Activated T-cell treated with anti-CD3 and anti-CD28 coated beads for 24 hours (primary cell): ENCODE results near the gene PDE2A.

Experiments used
- DNase-seq: peaks from one replicate; pipeline ENCODE4 v3.0.0-alpha.2; 2020; ENCODE audit warnings: low read depth

Gene PDE2A

DNA sequence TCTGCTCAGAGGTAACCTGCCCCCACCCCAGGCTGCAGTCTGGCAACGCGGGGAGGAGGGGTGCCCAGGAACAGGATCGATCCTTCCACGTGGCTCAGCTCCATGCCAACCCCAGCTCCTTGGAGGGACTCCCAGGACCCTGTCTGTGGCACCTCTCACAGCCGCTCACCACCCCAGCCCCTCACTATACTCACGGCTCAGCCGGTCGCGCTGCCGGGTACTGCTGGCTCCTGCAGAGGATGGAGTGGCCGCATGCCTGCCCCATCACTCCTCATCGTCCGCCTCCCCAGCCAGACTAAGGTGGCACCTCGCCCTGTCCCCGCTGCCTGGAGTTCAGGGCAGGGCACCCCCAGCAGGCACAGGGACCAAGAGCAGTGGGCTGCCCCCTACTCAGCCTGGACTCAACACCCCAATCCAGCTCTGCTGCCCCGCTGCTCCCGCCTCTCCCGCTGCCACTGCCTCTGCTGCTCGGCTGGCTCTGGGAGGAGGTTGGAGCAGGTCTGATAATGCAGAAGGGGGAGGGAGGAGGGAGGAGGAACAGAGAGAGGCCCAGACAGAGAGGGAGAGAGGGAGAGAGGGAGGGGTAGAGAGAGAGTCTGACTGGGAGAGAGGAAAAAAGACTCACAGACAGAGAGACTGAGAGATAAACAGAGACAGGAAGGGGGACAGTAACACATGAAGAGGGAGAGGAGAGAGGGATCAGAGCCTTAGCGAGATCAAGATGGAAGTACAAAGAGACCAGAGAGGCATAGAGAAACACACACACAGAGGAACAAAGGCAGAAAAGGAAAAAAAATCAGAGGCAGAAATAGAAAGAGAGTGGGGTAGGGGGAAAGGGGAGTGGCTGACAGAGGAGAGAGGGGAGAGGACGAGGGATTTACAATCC, at the start of gene PDE2A:
TSS of gene PDE2A (minus strand) at position 480 of the 886 bp plus-strand sequence. CDS start at position 265, 215 bp downstream.
- DNase-seq: no peak

- DNase-seq: no peak
These were observed 49.3 kb upstream of the PDE2A start for GRCh38 chr11:72723508-72723907.

DNA sequence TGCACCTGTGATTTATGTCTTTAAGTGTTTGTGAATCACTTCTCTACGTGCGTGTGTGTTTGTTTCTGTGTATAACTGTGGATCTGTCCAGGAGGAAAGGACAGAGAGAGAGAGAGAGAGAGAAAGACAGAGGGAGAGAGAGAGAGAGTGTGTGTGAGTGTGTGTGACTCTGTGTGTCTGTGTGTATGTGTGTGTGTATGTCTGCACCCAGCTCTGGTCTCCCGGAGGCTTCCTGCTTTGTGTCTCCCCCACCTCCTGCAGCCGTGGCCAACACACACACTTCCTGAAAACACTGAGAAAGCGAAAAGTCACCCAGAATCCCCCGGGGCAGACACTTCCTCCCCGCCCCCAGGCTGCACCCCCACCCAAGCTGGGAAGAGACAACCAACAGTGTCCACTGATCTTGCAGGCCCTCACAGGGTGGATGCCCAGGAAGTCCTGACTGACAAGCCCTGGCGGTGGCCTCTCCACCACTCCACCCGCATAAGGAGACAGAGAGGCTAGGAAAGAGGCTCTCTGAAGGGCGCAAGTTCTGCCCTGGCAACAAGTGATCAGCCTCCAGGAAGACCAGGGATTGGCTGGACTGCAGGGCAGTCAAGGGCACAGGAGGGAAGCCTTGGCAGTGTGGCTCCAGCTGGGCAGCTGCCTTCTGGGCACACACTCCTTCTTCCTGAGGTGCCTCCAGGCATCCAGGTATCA, 48.0 kb upstream of the PDE2A start:
- peak; percentile 75 for DNase-seq

- DNase-seq: no peak
These were observed 47.4 kb upstream of the PDE2A start for GRCh38 chr11:72721689-72722049.

DNA sequence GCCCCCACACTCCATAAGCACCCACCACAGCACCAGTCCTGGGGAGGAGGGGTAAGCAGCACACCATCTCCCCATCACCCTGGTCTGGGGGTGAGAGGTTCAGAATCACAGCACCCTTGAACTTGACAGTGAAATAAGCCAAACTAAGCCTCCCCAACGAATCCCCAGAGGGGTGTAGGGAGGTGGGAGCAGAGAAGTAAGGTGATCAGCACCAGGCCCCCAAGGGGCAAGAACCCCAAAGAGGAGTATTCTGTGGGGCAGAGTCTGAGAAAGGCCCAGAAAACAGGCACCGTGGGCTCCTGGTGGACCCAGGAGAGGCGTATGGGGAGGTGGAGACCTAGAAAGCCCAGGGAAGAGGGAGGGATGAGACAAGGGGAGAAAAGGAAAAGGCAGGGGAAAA, 47.1 kb upstream of the PDE2A start:
- no peak for DNase-seq

DNA sequence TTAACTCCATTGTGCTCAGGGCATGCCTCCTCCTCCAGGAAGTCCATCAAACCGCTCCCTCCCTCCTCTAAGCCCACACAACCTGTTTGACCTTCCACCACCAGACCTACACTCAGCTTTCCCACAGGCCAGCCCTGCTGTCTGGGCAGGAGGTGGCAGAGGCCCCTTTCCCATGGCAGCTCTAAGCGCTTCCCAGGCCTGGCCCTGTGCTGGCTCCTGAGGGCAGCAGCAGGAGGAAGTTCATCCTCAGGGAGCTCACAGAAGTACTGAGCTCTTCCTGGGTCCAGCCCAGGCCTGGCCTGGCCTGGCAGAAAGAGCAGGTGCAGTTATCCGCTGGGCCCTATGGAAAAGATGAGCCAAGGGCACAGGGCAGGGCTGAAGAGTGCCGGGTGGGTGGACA, 46.6 kb upstream of the PDE2A start:
- DNase-seq: no peak

GRCh38 chr11:72720047-72720446, 45.8 kb upstream of the PDE2A start:
- DNase-seq: no peak

DNA sequence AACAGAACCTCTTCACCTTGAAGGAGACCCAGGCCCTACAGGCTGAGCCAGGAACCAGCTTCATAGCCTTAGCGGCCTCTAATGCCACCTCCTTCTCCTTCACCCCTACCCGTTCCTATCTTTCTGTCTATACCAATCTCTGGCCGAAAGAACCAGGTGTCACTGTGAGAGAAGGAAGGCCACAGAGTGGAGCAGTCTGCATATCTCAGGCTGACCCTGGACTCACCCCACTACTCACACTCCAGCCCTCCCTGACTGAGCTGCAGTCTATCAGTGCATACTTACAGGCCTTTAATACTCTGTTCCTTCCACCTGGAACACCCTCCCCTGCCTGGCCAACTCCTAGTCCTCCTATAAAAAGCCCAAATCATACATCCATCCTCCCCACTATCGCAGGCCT, 45.3 kb upstream of the PDE2A start:
- DNase-seq: no peak

- no peak for DNase-seq
These were observed 44.9 kb upstream of the PDE2A start for GRCh38 chr11:72719144-72719543.

DNA sequence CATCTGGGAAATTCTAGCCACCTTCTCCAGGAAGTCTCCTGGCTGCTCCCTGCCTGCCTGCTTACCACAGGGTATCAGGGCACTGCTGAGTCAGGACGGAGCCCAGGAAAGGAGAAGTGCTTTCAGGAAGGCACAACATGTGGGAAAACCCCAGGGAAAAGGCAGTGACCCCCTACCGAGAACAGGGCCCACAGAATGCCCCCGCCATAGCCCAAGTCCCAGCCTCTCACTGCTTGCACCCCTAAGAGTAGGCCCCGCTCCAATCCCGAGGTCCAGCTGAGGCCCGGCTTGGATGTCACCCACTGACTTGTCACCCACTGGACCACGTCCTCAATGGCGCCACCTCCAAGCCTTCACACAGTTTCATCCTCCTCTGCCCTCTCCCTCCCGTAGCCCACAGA, 43.9 kb upstream of the PDE2A start:
- DNase-seq: no peak

DNA sequence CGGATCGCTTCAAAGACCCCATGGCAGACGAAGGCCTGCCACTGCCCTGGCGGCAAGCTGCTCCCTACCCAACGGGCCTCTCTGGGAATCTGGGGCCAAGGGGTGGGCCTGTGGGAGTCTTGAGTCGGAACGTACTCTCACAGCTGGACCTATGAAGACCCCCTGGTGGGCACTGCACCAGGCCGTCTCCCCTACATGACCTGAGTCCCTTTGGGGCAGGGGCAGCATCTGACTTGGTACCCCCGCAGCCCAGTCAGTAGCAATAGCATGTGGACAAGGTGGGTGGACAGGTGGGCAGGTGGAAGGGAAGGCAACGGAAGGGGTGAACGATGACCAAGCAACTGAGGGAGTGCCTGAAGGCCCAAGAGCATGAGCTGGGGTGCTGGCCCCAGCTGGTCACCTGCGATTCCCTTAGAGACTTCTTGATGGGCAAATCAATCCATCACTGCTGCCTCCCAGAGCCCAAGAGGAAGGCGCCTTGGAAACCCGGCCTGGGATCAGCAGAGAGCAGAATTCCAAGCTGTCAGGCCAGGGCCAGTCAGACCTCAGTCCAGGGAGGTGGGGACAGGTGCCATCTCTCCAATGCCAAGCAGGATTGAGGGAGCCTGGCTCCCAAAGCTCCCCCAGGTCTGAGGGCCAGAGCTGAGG, 42.7 kb upstream of the PDE2A start:
- DNase-seq: no peak

GRCh38 chr11:72716290-72716689, 42.1 kb upstream of the PDE2A start:
- no peak for DNase-seq

DNA sequence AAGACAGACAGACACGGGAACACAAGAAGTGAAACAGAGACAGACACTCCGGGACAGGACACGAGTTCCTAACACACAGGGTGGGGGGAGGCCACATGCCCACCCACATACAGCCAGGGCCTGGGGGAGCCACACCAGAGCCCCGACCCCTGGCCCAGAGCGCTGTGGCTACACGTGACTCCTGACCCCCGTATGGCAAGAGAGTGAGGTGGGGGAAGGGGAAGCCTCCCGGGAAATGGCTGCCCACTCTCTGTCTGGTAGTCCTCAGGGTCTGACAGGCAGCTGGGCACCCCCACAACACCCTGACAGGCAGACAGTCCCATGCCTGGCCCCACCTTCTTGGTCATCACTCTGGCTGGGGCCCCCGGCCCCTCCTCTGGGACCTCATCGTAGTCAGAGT, 38.6 kb upstream of the PDE2A start:
- no peak for DNase-seq

- DNase-seq: no peak
These were observed 38.0 kb upstream of the PDE2A start for GRCh38 chr11:72712168-72712751.

GRCh38 chr11:72711141-72711540, 36.9 kb upstream of the PDE2A start:
- no peak for DNase-seq

- no peak for DNase-seq
These were observed 36.1 kb upstream of the PDE2A start for GRCh38 chr11:72710278-72710677.

GRCh38 chr11:72709478-72710238, 35.4 kb upstream of the PDE2A start:
- DNase-seq: no peak

- no peak for DNase-seq
These were observed 32.8 kb upstream of the PDE2A start for GRCh38 chr11:72707032-72707431.

DNA sequence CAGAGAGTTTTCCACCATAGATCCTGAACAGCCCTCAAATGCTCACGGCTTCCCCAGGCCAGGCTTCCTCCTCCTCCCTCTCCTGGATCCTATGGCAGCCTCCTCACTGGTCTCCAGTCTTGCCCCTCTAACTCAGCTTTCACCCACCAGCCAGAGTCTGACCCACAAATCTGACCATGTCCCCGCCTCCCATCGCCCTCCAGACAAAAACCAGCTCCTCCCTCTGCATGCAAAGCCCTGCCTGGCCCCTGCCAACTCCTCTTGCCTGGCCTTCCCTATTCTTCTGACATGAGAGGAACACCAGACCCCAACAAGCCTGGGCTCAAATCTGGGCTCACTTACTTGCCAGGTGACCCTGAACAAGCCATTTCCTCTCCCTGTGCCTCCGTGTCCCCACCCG, 32.4 kb upstream of the PDE2A start:
- no peak for DNase-seq

- DNase-seq: no peak
These were observed 31.5 kb upstream of the PDE2A start for GRCh38 chr11:72705442-72706365.

DNA sequence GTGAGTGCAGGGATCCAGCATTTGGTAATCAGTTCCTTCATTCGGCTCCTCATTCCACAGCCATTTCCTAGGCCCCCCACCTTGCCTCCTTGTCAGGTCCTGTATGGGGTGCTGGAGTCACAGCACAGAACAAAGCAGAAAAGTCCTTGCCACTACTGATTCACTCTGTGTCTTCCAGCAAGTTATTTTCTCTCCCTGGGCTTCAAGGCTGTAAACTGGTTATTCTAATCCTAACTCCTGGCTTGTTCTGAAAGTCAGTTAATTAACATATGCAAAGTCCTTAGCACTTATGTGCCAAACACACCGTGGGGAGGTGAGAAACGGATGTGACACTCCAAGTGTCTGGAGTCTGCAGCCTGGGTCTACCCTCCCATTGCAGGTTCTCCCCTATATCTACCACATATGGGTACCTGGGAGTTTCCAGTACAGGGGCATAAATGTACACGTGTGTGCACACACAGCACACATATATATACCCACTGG, 30.6 kb upstream of the PDE2A start:
- DNase-seq: no peak
